Colonic mucosa (tissue), 4 donors: ENCODE data around the gene TSFM. TPM values are rescaled to one million over a fixed set of nuclear protein-coding genes. Genes with fewer than 3 reads are reported as not detected.

Experiments
- DNase-seq: peaks from one replicate; pipeline ENCODE4 v3.0.0-alpha.2; 2020
- H3K27ac ChIP-seq: fragments of 200-600 bp; one replicate; pipeline ENCODE4 v1.8.0; 2021
- H3K27me3 ChIP-seq: fragments of 200-600 bp; one replicate; pipeline ENCODE4 v1.8.0; 2021
- H3K36me3 ChIP-seq: fragments of 200-600 bp; one replicate; pipeline ENCODE4 v1.8.0; 2021
- H3K4me1 ChIP-seq: fragments of 200-600 bp; one replicate; pipeline ENCODE4 v1.8.0; 2021; ENCODE audit warnings: mild to moderate bottlenecking
- H3K4me3 ChIP-seq: fragments of 200-600 bp; one replicate; pipeline ENCODE4 v1.8.0; 2021
- H3K9ac ChIP-seq, 2 donors: one replicate each; pipeline ENCODE4 v1.7.0; 2013; ENCODE audit warnings: control low read depth in 2 of 2, low read depth in 2 of 2, low read length in 2 of 2
- H3K9me3 ChIP-seq: fragments of 200-600 bp; one replicate; pipeline ENCODE4 v1.8.0; 2021
- CTCF ChIP-seq: fragments of 200-600 bp; IDR thresholded peaks from one replicate; pipeline ENCODE4 v1.8.0; 2022; ENCODE audit warnings: antibody characterized with exemption, mild to moderate bottlenecking
- intact Hi-C: fragments of 100-400 bp; cut with DNase I; formaldehyde crosslinking; loops from one replicate; pipeline ENCODE4 v1.14.1; 2022
- total RNA-seq, 2 donors: library from RNA; stranded (reverse); fragmentation: NEBNext Ultra II Directional in 1 of 2; extraction: Animal tissue kit (Norgen Biotek cat#: 25700) in 1 of 2; gene quantifications; one replicate each; pipeline ENCODE4 v1.2.1, GENCODE V29; 2021
- donor health status: healthy.
- donor health status: DM: no; HTN: no; CAD: no.
- donor health status: DM: no; HTN: no; CAD: no.

Gene TSFM
- total RNA-seq, 2 donors from 2014 or later = 35.6 to 68.9 TPM

- no peak for DNase-seq
- no peaks in the 10 kb centered on the region for H3K27me3 ChIP-seq
- no peaks in the 10 kb centered on the region for H3K9me3 ChIP-seq
- H3K27ac ChIP-seq = peak overlapping the region; percentile 13
- peaks cover 2% of the 10 kb centered on the region for H3K36me3 ChIP-seq
- peaks cover 72% of the 10 kb centered on the region for H3K4me1 ChIP-seq
- H3K9ac ChIP-seq = no peak overlapping the region
- no peak for TF ChIP-seq CTCF
- H3K4me3 ChIP-seq = no peak overlapping the region
- intact Hi-C loops = loop anchor here (5.0 kb wide), 2 partner anchors 52 to 73 kb away; partner anchors contain the start of gene TSFM
These were observed 51.7 kb downstream of the TSFM start for GRCh38 chr12:57834086-57834876.

- H3K4me1 ChIP-seq = peaks cover 85% of the 10 kb centered on the region
- DNase-seq = no peak
- H3K9ac ChIP-seq = peak overlapping the region in 1 of 2 donors; percentile 66
- H3K9me3 ChIP-seq = no peaks in the 10 kb centered on the region
- H3K27me3 ChIP-seq = no peaks in the 10 kb centered on the region
- intact Hi-C loops = no loop called here
- H3K27ac ChIP-seq = peak overlapping the region; percentile 66
- no peak overlapping the region for H3K4me3 ChIP-seq
- no peak for TF ChIP-seq CTCF
- no peaks in the 10 kb centered on the region for H3K36me3 ChIP-seq
These were observed 53.0 kb downstream of the TSFM start for GRCh38 chr12:57835366-57836288.

GRCh38 chr12:57836442-57837375 is 54.1 kb downstream of the TSFM start:
- Histone ChIP-seq H3K27me3 (no peaks in the 10 kb centered on the region), H3K4me1 (peaks cover 85% of the 10 kb centered on the region), H3K9me3 (no peaks in the 10 kb centered on the region), H3K9ac (peak overlapping the region in 1 of 2 donors; percentile 66), H3K27ac (peak overlapping the region; percentile 66), H3K36me3 (no peaks in the 10 kb centered on the region), H3K4me3 (no peak overlapping the region)
- TF ChIP-seq CTCF = no peak
- peak; percentile 80 for DNase-seq
- intact Hi-C loops = no loop called here

- H3K4me1 ChIP-seq = peaks cover 84% of the 10 kb centered on the region
- intact Hi-C loops = no loop called here
- DNase-seq = no peak
- H3K9me3 ChIP-seq = no peaks in the 10 kb centered on the region
- peak overlapping the region in 1 of 2 donors; percentile 55 for H3K9ac ChIP-seq
- H3K36me3 ChIP-seq = no peaks in the 10 kb centered on the region
- H3K4me3 ChIP-seq = no peak overlapping the region
- no peaks in the 10 kb centered on the region for H3K27me3 ChIP-seq
- H3K27ac ChIP-seq = peak overlapping the region; percentile 66
- TF ChIP-seq CTCF = no peak
These were observed 55.4 kb downstream of the TSFM start for GRCh38 chr12:57837864-57838562.
